HFF-Myc (cell line): Measurements from ENCODE around the gene FBXO21.

Experiments
- DNase-seq: peaks from one replicate; pipeline ENCODE4 v3.0.0-alpha.2; 2011; ENCODE audit warnings: low read depth; ENCODE audit errors: extremely low read depth
- H3K4me3 ChIP-seq: replicated peaks from 2 replicates; pipeline ENCODE4 v1.5.1; 2011; ENCODE audit warnings: low read depth, mild to moderate bottlenecking, control low read depth, low read length
- CTCF ChIP-seq: IDR thresholded peaks from 2 replicates; pipeline ENCODE4 v1.5.1; 2012; ENCODE audit warnings: mild to moderate bottlenecking, low read depth, low read length, control low read depth; ENCODE audit errors: missing control alignments

FBXO21 gene

GRCh38 chr12:117166107-117166506 is 24.2 kb downstream of the FBXO21 start:
- no peak for TF ChIP-seq CTCF
- no peak for DNase-seq
- H3K4me3 ChIP-seq: no peak overlapping the region

GRCh38 chr12:117165342-117165741 is 24.9 kb downstream of the FBXO21 start:
- TF ChIP-seq CTCF: no peak
- H3K4me3 ChIP-seq: no peak overlapping the region
- no peak for DNase-seq

GRCh38 chr12:117162633-117163032 is 27.6 kb downstream of the FBXO21 start:
- no peak overlapping the region for H3K4me3 ChIP-seq
- TF ChIP-seq CTCF: no peak
- no peak for DNase-seq

- no peak for DNase-seq
- H3K4me3 ChIP-seq: no peak overlapping the region
- no peak for TF ChIP-seq CTCF
Observed at GRCh38 chr12:117162167-117162539, 28.1 kb downstream of the FBXO21 start.

GRCh38 chr12:117161460-117162166 is 28.7 kb downstream of the FBXO21 start:
- no peak for DNase-seq
- H3K4me3 ChIP-seq: no peak overlapping the region
- TF ChIP-seq CTCF: no peak

- H3K4me3 ChIP-seq: no peak overlapping the region
- no peak for DNase-seq
- TF ChIP-seq CTCF: no peak
Observed at GRCh38 chr12:117159674-117160073, 30.6 kb downstream of the FBXO21 start.

GRCh38 chr12:117158911-117159553 is 31.2 kb downstream of the FBXO21 start:
- no peak overlapping the region for H3K4me3 ChIP-seq
- no peak for TF ChIP-seq CTCF
- DNase-seq: no peak
